Astrocyte (in vitro differentiated cells and primary cell): ENCODE results near the gene NLGN1.

ENCODE experiments used
- EZH2 ChIP-seq: IDR thresholded peaks from 2 replicates; pipeline ENCODE4 v1.6.1; 2012; ENCODE audit warnings: mild to moderate bottlenecking, low read length, inconsistent platforms; ENCODE audit not compliant: insufficient read depth
- TF ChIP-seq, protein P1 (sequence below): IDR thresholded peaks from 2 replicates; pipeline ENCODE4 v1.5.1; 2011; ENCODE audit warnings: low read depth, mild to moderate bottlenecking, inconsistent platforms, low read length, moderate library complexity; ENCODE audit not compliant: insufficient read depth

DNA sequence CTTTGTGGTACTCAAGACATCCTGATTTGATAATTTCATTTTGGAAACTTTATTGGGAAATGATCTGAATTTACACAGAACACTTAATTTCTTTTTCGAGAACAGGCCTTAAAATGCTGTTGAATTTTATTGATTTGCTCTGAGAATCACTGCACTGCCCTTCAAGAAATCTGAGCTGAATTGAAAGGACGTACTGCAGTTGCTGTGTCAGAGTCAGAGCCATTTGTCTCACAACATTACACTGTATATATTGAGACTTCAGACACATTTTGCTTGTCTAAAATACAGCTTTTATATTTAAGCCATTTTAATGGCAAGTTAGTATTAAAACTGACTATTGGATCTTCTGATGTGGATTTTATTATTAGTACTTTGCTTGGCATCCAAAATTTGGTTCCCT lies 504.1 kb downstream of the NLGN1 start:
- TF ChIP-seq, protein P1, sequence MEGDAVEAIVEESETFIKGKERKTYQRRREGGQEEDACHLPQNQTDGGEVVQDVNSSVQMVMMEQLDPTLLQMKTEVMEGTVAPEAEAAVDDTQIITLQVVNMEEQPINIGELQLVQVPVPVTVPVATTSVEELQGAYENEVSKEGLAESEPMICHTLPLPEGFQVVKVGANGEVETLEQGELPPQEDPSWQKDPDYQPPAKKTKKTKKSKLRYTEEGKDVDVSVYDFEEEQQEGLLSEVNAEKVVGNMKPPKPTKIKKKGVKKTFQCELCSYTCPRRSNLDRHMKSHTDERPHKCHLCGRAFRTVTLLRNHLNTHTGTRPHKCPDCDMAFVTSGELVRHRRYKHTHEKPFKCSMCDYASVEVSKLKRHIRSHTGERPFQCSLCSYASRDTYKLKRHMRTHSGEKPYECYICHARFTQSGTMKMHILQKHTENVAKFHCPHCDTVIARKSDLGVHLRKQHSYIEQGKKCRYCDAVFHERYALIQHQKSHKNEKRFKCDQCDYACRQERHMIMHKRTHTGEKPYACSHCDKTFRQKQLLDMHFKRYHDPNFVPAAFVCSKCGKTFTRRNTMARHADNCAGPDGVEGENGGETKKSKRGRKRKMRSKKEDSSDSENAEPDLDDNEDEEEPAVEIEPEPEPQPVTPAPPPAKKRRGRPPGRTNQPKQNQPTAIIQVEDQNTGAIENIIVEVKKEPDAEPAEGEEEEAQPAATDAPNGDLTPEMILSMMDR: no peak
- no peak for TF ChIP-seq EZH2
